ENCODE results near the gene HNF4A.

GRCh38 chr20:44429017-44429339 is 73.5 kb downstream of the HNF4A start:
- TF ChIP-seq CTCF (tag by site-specific recombination; IDR thresholded peaks at IDR 0.05), result no peak
- no peak for TF ChIP-seq ZNF239 (tag by site-specific recombination; IDR thresholded peaks at IDR 0.05)
- TF ChIP-seq HOXD13 (CRISPR knock-in tag; IDR thresholded peaks at IDR 0.05; ENCODE audit: borderline replicate concordance), result no peak
